Left ventricle myocardium inferior (tissue), 1 donor: ENCODE data around the gene KRTAP4-7. TPM values are rescaled to one million over a fixed set of nuclear protein-coding genes. Genes with fewer than 3 reads are reported as not detected.
"Not testable (repeated sequence)": the region's sequence is repeated elsewhere in the genome, so short reads cannot be mapped to it uniquely, and the experiment has no call there.

Experiments used
- DNase-seq: peaks from one replicate; pipeline ENCODE4 v3.0.0-alpha.2; 2020
- H3K27ac ChIP-seq: fragments of 200-600 bp; replicated peaks from 2 replicates; pipeline ENCODE4 v1.8.0; 2021
- H3K27me3 ChIP-seq: fragments of 200-600 bp; 2 replicates; pipeline ENCODE4 v1.8.0; 2021; ENCODE audit warnings: low read depth
- H3K36me3 ChIP-seq: fragments of 200-600 bp; 2 replicates; pipeline ENCODE4 v1.8.0; 2021
- H3K4me1 ChIP-seq: fragments of 200-600 bp; 2 replicates; pipeline ENCODE4 v1.8.0; 2021
- H3K4me3 ChIP-seq: fragments of 200-600 bp; 2 replicates; pipeline ENCODE4 v1.8.0; 2021; ENCODE audit warnings: mild to moderate bottlenecking, moderate library complexity
- H3K9me3 ChIP-seq: fragments of 200-600 bp; replicated peaks from 2 replicates; pipeline ENCODE4 v1.8.0; 2021
- intact Hi-C: fragments of 100-400 bp; cut with micrococcal nuclease; formaldehyde crosslinking; loops from one replicate; pipeline ENCODE4 v1.11.0; 2022
- total RNA-seq: library from RNA; stranded (reverse); fragmentation: NEBNext Ultra II Directional; extraction: Animal tissue kit (Norgen Biotek cat#: 25700); gene quantifications from one replicate; pipeline ENCODE4 v1.2.1, GENCODE V29; 2021
- TF ChIP-seq, protein P1 (sequence below): fragments of 200-600 bp; IDR thresholded peaks from 2 replicates; pipeline ENCODE4 v1.8.0; 2021; ENCODE audit warnings: antibody characterized with exemption, mild to moderate bottlenecking, borderline replicate concordance
- donor health status: DM: no; HTN: yes; CAD: no; lungs with severe emphysema.

Gene KRTAP4-7
- total RNA-seq, 1 donor from 2014 or later, result not detected

GRCh38 chr17:41049110-41049509 lies 34.8 kb upstream of the KRTAP4-7 start:
- H3K4me3 ChIP-seq, result no peak overlapping the region
- intact Hi-C loops, result no loop called here
- H3K9me3 ChIP-seq, result peaks cover 6% of the 10 kb centered on the region
- H3K4me1 ChIP-seq, result no peaks in the 10 kb centered on the region
- no peaks in the 10 kb centered on the region for H3K36me3 ChIP-seq
- peaks cover 64% of the 10 kb centered on the region for H3K27me3 ChIP-seq
- TF ChIP-seq, protein P1, sequence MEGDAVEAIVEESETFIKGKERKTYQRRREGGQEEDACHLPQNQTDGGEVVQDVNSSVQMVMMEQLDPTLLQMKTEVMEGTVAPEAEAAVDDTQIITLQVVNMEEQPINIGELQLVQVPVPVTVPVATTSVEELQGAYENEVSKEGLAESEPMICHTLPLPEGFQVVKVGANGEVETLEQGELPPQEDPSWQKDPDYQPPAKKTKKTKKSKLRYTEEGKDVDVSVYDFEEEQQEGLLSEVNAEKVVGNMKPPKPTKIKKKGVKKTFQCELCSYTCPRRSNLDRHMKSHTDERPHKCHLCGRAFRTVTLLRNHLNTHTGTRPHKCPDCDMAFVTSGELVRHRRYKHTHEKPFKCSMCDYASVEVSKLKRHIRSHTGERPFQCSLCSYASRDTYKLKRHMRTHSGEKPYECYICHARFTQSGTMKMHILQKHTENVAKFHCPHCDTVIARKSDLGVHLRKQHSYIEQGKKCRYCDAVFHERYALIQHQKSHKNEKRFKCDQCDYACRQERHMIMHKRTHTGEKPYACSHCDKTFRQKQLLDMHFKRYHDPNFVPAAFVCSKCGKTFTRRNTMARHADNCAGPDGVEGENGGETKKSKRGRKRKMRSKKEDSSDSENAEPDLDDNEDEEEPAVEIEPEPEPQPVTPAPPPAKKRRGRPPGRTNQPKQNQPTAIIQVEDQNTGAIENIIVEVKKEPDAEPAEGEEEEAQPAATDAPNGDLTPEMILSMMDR, result no peak
- no peak overlapping the region for H3K27ac ChIP-seq
- DNase-seq, result no peak

DNA sequence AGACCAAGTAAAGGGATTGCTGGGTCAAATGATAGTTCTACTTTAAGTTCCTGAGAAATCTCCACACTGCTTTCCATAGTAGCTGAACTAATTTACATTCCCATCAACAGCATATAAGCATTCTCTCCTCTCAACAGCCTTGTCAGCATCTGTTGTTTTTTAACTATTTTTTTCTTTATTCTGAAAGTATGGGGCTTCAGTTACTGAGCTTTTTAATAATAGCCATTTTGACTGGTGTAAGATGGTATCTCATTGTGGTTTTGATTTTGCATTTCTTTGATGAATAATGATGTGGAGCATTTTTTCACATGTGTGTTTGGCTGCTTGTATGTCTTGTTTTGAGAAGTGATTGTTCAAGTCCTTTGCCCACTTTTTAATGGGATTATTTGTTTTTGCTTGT lies 31.4 kb upstream of the KRTAP4-7 start:
- intact Hi-C loops, result no loop called here
- Histone ChIP-seq H3K4me3 (no peak overlapping the region), H3K27ac (no peak overlapping the region), H3K9me3 (peaks cover 11% of the 10 kb centered on the region), H3K4me1 (no peaks in the 10 kb centered on the region), H3K36me3 (no peaks in the 10 kb centered on the region), H3K27me3 (peaks cover 73% of the 10 kb centered on the region)
- TF ChIP-seq, protein P1, result no peak
- DNase-seq, result no peak

- H3K27me3 ChIP-seq, result peaks cover 73% of the 10 kb centered on the region
Measured at GRCh38 chr17:41054025-41054424, 29.9 kb upstream of the KRTAP4-7 start.

GRCh38 chr17:41054556-41054955 lies 29.4 kb upstream of the KRTAP4-7 start:
- intact Hi-C loops, H3K27ac ChIP-seq, H3K36me3 ChIP-seq, DNase-seq, H3K4me1 ChIP-seq, H3K4me3 ChIP-seq: not testable (repeated sequence)
- peaks cover 73% of the 10 kb centered on the region for H3K27me3 ChIP-seq
- peaks cover 14% of the 10 kb centered on the region for H3K9me3 ChIP-seq

More at GRCh38 chr17:41054025-41054424, 29.9 kb upstream of the KRTAP4-7 start:
- no peaks in the 10 kb centered on the region for H3K4me1 ChIP-seq
- H3K36me3 ChIP-seq, result no peaks in the 10 kb centered on the region
- intact Hi-C loops, result no loop called here
- TF ChIP-seq, protein P1, result no peak
- no peak for DNase-seq
- peaks cover 14% of the 10 kb centered on the region for H3K9me3 ChIP-seq
- H3K4me3 ChIP-seq, result no peak overlapping the region
- H3K27ac ChIP-seq, result no peak overlapping the region

GRCh38 chr17:41055130-41055529 lies 28.8 kb upstream of the KRTAP4-7 start, which contains the start of gene KRTAP2-2:
Gene KRTAP2-2, minus strand, starts transcription at chr17:41055230. Its CDS starts 19 bp downstream, at chr17:41055211.
- peaks cover 14% of the 10 kb centered on the region for H3K9me3 ChIP-seq

DNA sequence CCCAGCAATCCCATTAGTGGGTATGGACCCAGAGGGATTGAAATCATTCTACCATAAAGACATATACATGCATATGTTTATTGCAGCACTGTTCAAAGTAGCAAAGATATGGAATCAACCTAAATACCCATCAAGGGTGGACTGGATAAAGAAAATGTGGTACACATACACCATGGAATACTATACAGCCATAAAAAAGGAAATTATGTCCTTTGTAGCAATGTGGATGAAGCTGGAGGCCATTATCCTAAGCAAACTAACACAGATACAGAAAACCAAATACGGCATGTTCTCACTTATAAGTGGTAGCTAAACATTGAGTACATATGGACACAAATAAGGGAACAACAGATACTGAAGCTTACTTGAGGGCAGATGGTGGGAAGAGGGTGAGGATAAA lies 26.4 kb upstream of the KRTAP4-7 start:
- TF ChIP-seq, protein P1, result no peak
- Histone ChIP-seq H3K27ac (no peak overlapping the region), H3K36me3 (no peaks in the 10 kb centered on the region), H3K9me3 (peaks cover 14% of the 10 kb centered on the region), H3K4me1 (no peaks in the 10 kb centered on the region), H3K27me3 (peaks cover 91% of the 10 kb centered on the region), H3K4me3 (no peak overlapping the region)
- intact Hi-C loops, result no loop called here
- no peak for DNase-seq

More at GRCh38 chr17:41055130-41055529, 28.8 kb upstream of the KRTAP4-7 start, which contains the start of gene KRTAP2-2:
- DNase-seq, H3K36me3 ChIP-seq, H3K27ac ChIP-seq, intact Hi-C loops, H3K4me1 ChIP-seq, H3K4me3 ChIP-seq: not testable (repeated sequence)
- H3K27me3 ChIP-seq, result peaks cover 71% of the 10 kb centered on the region

GRCh38 chr17:41058741-41059140 lies 25.2 kb upstream of the KRTAP4-7 start:
- Histone ChIP-seq H3K9me3 (peaks cover 8% of the 10 kb centered on the region), H3K27ac (no peak overlapping the region), H3K36me3 (no peaks in the 10 kb centered on the region), H3K4me1 (no peaks in the 10 kb centered on the region), H3K27me3 (peaks cover 93% of the 10 kb centered on the region), H3K4me3 (no peak overlapping the region)
- no peak for DNase-seq
- intact Hi-C loops, result no loop called here
- TF ChIP-seq, protein P1, result no peak

DNA sequence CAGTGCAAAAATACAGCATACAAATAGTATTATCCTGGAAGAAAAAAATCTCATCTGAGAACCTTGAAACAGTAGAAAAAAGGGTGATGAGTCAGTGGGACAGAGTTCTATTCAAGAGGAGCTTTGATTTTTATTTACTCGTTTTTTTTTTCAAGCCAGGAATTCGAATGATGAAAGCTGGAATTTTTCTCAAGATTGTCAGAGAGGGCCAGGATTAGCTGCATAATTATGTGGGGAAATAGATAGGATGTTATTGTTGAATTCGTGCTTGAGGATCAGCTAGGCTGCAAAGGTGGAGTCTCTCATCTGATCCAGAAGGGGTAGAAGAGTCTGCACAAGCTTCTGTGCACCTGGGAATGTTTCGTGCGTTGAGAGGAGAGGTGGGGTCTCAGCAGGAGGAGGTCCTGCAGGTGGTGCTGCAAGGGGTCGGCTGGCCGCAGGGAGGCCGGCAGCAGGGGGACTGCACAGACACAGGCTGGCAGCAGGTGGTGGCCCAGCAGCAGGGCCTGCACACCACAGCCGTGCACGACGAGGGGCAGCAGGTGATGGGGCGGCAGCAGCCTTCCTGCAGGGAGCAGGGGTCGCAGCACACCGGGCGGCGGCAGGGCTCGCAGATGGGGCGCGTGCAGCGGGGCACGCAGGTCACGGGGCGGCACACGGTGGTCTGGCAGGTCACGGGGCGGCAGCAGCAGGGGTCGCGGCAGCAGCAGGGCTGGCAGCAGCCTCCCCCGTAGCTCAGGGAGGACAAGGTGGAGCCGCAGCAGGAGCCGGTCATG lies 24.5 kb upstream of the KRTAP4-7 start:
- DNase-seq, H3K9me3 ChIP-seq, H3K36me3 ChIP-seq, H3K4me1 ChIP-seq, H3K4me3 ChIP-seq, intact Hi-C loops, H3K27ac ChIP-seq: not testable (repeated sequence)
- peaks cover 93% of the 10 kb centered on the region for H3K27me3 ChIP-seq
